ENCODE measurements around the gene ZNF322.

The ZNF322 gene

GRCh38 chr6:26594131-26594498, 65.4 kb downstream of the ZNF322 start:
- FAIRE-seq: no peak
- DNase-seq (ENCODE audit: extremely low spot score, insufficient read length, low read depth): no peak

GRCh38 chr6:26593278-26594130, 66.0 kb downstream of the ZNF322 start:
- DNase-seq (ENCODE audit: extremely low spot score, insufficient read length, low read depth): no peak
- no peak for FAIRE-seq

- DNase-seq (ENCODE audit: extremely low spot score, insufficient read length, low read depth): no peak
- FAIRE-seq: no peak
Measured at GRCh38 chr6:26592649-26593048, 66.9 kb downstream of the ZNF322 start.

DNA sequence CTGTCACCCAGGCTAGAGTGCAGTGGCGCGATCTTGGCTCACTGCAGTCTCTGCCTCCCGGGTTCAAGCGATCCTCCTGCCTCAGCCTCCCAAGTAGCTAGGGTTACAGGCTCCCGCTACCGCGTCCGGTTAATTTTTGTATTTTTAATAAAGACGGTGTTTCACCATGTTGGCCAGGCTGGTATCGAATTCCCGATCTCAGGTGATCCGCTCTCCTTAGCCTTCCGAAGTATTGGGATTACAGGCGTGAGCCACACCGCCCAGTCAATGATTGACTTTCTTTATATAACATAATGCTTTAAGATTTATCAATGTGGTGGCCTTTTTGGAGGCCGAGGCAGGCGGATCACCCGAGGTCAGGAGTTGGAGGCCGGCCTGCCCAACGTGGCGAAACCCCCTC, 70.6 kb downstream of the ZNF322 start:
- no peak for DNase-seq (ENCODE audit: extremely low spot score, insufficient read length, low read depth)
- FAIRE-seq: no peak
